HepG2 (cell line): ENCODE data around the gene TMEM221. TPM values are rescaled to one million over a fixed set of nuclear protein-coding genes. Genes with fewer than 3 reads are reported as not detected.
A peak's percentile ranks its signal among the peaks of the same experiment; 100 is the strongest.

Source experiments
- EP300 ChIP-seq, 3 experiments: sonication (generic) in 1 of 3; formaldehyde crosslinking in 1 of 3; IDR thresholded peaks; 2 replicates each; pipeline versions ENCODE4 v1.5.1 to v1.6.1; 2011 to 2020; ENCODE audit warnings: low read depth in 2 of 3, low read length in 2 of 3, borderline replicate concordance in 1 of 3, improper control_type of control experiment in 1 of 3, mild to moderate bottlenecking in 1 of 3, missing genetic modification reagents in 1 of 3, moderate library complexity in 1 of 3
- MAFG ChIP-seq: sonication (generic); formaldehyde crosslinking; IDR thresholded peaks from 2 replicates; pipeline ENCODE4 v1.5.1; 2020; ENCODE audit warnings: mild to moderate bottlenecking, missing genetic modification reagents
- NR3C1 ChIP-seq: sonication (generic); formaldehyde crosslinking; IDR thresholded peaks from 2 replicates; pipeline ENCODE4 v1.4.0; 2020; ENCODE audit warnings: missing genetic modification reagents
- RFX1 ChIP-seq: fragments of 450-650 bp; IDR thresholded peaks from 2 replicates; pipeline ENCODE4 v1.6.1; 2017
- SMARCC2 ChIP-seq: fragments of 450-650 bp; IDR thresholded peaks from 2 replicates; pipeline ENCODE4 v1.6.1; 2017; ENCODE audit warnings: antibody characterized with exemption, mild to moderate bottlenecking
- THYN1 ChIP-seq: sonication (generic); formaldehyde crosslinking; IDR thresholded peaks from 2 replicates; pipeline ENCODE4 v1.8.1; 2023; ENCODE audit warnings: low read depth, mild to moderate bottlenecking, moderate library complexity, missing genetic modification reagents, borderline replicate concordance
- TMF1 ChIP-seq: sonication (generic); formaldehyde crosslinking; IDR thresholded peaks from 2 replicates; pipeline ENCODE4 v1.8.1; 2022; ENCODE audit warnings: low read depth, missing genetic modification reagents
- TOE1 ChIP-seq: sonication (generic); formaldehyde crosslinking; IDR thresholded peaks from 2 replicates; pipeline ENCODE4 v1.4.0; 2020; ENCODE audit warnings: mild to moderate bottlenecking, missing genetic modification reagents
- U2AF1 ChIP-seq: fragments of 200-400 bp; formaldehyde crosslinking; optimal IDR thresholded peaks from 2 replicates; pipeline ENCODE3; 2017; ENCODE audit warnings: mild to moderate bottlenecking, low read depth, low read length
- ZNF263 ChIP-seq: sonication (generic); formaldehyde crosslinking; IDR thresholded peaks from 2 replicates; pipeline ENCODE4 v1.4.0; 2020; ENCODE audit warnings: missing genetic modification reagents
- ZNF431 ChIP-seq: sonication (generic); formaldehyde crosslinking; IDR thresholded peaks from 2 replicates; pipeline ENCODE4 v1.9.0; 2022; ENCODE audit warnings: missing genetic modification reagents, low read depth, mild to moderate bottlenecking, borderline replicate concordance
- ZNF567 ChIP-seq: sonication (generic); formaldehyde crosslinking; IDR thresholded peaks from 2 replicates; pipeline ENCODE4 v1.8.1; 2023; ENCODE audit warnings: mild to moderate bottlenecking, missing genetic modification reagents, borderline replicate concordance
- ZNF614 ChIP-seq: IDR thresholded peaks from 2 replicates; pipeline ENCODE4 v1.6.1; 2018; ENCODE audit warnings: missing biosample characterization, missing genetic modification reagents, inconsistent platforms, borderline replicate concordance
- ZSCAN25 ChIP-seq: sonication (generic); formaldehyde crosslinking; IDR thresholded peaks from 2 replicates; pipeline ENCODE4 v1.8.0; 2022; ENCODE audit warnings: mild to moderate bottlenecking, missing genetic modification reagents
- polyA plus RNA-seq, 8 experiments: library from polyadenylated mRNA; depleted of rRNA in 3 of 8; stranded (reverse) in 7 of 8; unstranded in 1 of 8; fragments of >200 nt; fragmentation: Illumina TruSeq in 4 of 8; extraction: Trizol in 4 of 8; gene quantifications; 2 replicates each; pipeline versions ENCODE4 v1.2.1 to v1.2.3, GENCODE V29; 2011 to 2016; ENCODE audit warnings: low read depth in 4 of 8, missing spikeins in 1 of 8, mixed read lengths in 1 of 8; ENCODE audit not compliant: insufficient read depth in 1 of 8
- total RNA-seq, 5 experiments: library from RNA; depleted of rRNA; stranded (reverse); fragments of >200 nt; fragmentation: Illumina TruSeq; extraction: Trizol; gene quantifications; 2 replicates each; pipeline ENCODE4 v1.2.3, GENCODE V29; 2016; ENCODE audit warnings: low read depth in 1 of 5
- TF ChIP-seq, protein P1 (sequence below): sonication (generic); formaldehyde crosslinking; IDR thresholded peaks from 2 replicates; pipeline ENCODE4 v1.4.0; 2020; ENCODE audit warnings: missing genetic modification reagents
- TF ChIP-seq, protein P2 (sequence below): sonication (generic); formaldehyde crosslinking; IDR thresholded peaks from 2 replicates; pipeline ENCODE4 v1.4.0; 2020; ENCODE audit warnings: missing genetic modification reagents
- TF ChIP-seq, protein P3 (sequence below): sonication (generic); formaldehyde crosslinking; IDR thresholded peaks from 2 replicates; pipeline ENCODE4 v1.5.0; 2020; ENCODE audit warnings: missing genetic modification reagents
- TF ChIP-seq, protein P4 (sequence below): sonication (generic); formaldehyde crosslinking; IDR thresholded peaks from 2 replicates; pipeline ENCODE4 v1.4.0; 2020; ENCODE audit warnings: missing genetic modification reagents
- TF ChIP-seq, protein P5 (sequence below): sonication (generic); IDR thresholded peaks from 2 replicates; pipeline ENCODE4 v1.6.1; 2016; ENCODE audit warnings: low read depth, borderline replicate concordance

TMEM221 gene
- total and polyA plus RNA-seq, 2 of the 13 experiments (the other 11 are each of a cell fraction or from before 2014, with no cell fraction given), result 0.33 to 0.77 TPM

DNA sequence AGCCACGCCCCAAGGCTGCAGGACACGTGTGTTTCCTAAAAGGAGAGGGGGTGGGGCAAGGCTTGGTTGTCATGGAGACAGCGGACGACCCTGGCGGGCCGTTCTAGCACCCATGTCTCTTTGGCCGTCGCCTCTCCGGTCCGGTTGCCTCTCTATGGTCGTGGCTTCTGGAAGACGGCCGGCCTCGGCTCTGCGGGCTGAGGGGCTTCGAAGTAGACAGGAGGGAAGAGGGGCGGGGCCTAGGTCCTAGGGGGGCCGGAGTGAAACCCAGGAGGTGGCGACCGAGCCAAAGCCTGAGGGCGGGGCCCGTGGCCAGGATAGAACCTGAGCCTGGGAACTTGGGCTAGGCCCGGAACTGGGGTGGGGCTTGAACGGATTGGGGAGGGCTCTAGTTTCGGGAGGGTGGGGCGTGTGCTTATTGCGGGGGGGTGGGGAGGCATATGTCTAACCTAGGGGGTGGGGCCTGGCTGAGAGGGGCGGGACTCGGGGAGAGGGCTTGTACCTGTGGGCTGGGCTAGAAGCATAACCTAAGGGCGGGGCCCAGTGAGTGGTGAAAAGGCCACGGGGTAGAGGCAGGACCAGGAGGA, 21.1 kb upstream of the TMEM221 start (continued):
- TF ChIP-seq, protein P1, sequence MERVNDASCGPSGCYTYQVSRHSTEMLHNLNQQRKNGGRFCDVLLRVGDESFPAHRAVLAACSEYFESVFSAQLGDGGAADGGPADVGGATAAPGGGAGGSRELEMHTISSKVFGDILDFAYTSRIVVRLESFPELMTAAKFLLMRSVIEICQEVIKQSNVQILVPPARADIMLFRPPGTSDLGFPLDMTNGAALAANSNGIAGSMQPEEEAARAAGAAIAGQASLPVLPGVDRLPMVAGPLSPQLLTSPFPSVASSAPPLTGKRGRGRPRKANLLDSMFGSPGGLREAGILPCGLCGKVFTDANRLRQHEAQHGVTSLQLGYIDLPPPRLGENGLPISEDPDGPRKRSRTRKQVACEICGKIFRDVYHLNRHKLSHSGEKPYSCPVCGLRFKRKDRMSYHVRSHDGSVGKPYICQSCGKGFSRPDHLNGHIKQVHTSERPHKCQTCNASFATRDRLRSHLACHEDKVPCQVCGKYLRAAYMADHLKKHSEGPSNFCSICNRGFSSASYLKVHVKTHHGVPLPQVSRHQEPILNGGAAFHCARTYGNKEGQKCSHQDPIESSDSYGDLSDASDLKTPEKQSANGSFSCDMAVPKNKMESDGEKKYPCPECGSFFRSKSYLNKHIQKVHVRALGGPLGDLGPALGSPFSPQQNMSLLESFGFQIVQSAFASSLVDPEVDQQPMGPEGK (CRISPR knock-in tag), result peak; percentile 77; the same call in 1 of the 2 replicates
- TF ChIP-seq THYN1 (CRISPR knock-in tag), result no peak
- no peak for TF ChIP-seq TOE1 (CRISPR knock-in tag)
- TF ChIP-seq ZNF567, result no peak
- no peak for TF ChIP-seq SMARCC2
- no peak for TF ChIP-seq ZNF263 (CRISPR knock-in tag)
- no peak for TF ChIP-seq MAFG (CRISPR knock-in tag)
- TF ChIP-seq RFX1, result peak; percentile 80
- TF ChIP-seq ZNF431 (CRISPR knock-in tag), result no peak
- TF ChIP-seq NR3C1 (CRISPR knock-in tag), result no peak
- TF ChIP-seq, protein P2, sequence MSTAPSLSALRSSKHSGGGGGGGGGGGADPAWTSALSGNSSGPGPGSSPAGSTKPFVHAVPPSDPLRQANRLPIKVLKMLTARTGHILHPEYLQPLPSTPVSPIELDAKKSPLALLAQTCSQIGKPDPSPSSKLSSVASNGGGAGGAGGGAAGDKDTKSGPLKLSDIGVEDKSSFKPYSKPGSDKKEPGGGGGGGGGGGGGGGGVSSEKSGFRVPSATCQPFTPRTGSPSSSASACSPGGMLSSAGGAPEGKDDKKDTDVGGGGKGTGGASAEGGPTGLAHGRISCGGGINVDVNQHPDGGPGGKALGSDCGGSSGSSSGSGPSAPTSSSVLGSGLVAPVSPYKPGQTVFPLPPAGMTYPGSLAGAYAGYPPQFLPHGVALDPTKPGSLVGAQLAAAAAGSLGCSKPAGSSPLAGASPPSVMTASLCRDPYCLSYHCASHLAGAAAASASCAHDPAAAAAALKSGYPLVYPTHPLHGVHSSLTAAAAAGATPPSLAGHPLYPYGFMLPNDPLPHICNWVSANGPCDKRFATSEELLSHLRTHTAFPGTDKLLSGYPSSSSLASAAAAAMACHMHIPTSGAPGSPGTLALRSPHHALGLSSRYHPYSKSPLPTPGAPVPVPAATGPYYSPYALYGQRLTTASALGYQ (CRISPR knock-in tag), result no peak
- TF ChIP-seq ZSCAN25 (CRISPR knock-in tag), result no peak
- no peak for TF ChIP-seq TMF1 (CRISPR knock-in tag)
- TF ChIP-seq, protein P3, sequence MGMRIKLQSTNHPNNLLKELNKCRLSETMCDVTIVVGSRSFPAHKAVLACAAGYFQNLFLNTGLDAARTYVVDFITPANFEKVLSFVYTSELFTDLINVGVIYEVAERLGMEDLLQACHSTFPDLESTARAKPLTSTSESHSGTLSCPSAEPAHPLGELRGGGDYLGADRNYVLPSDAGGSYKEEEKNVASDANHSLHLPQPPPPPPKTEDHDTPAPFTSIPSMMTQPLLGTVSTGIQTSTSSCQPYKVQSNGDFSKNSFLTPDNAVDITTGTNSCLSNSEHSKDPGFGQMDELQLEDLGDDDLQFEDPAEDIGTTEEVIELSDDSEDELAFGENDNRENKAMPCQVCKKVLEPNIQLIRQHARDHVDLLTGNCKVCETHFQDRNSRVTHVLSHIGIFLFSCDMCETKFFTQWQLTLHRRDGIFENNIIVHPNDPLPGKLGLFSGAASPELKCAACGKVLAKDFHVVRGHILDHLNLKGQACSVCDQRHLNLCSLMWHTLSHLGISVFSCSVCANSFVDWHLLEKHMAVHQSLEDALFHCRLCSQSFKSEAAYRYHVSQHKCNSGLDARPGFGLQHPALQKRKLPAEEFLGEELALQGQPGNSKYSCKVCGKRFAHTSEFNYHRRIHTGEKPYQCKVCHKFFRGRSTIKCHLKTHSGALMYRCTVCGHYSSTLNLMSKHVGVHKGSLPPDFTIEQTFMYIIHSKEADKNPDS, result no peak
- TF ChIP-seq, protein P4, sequence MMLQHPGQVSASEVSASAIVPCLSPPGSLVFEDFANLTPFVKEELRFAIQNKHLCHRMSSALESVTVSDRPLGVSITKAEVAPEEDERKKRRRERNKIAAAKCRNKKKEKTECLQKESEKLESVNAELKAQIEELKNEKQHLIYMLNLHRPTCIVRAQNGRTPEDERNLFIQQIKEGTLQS, result no peak
- TF ChIP-seq, protein P5, sequence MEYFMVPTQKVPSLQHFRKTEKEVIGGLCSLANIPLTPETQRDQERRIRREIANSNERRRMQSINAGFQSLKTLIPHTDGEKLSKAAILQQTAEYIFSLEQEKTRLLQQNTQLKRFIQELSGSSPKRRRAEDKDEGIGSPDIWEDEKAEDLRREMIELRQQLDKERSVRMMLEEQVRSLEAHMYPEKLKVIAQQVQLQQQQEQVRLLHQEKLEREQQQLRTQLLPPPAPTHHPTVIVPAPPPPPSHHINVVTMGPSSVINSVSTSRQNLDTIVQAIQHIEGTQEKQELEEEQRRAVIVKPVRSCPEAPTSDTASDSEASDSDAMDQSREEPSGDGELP, result no peak
- no peak for TF ChIP-seq ZNF614 (CRISPR knock-in tag)
- TF ChIP-seq EP300 (IDR thresholded peaks at IDR 0.05; ENCODE audit: low read depth in 2 of 2, low read length in 2 of 2), result no peak
- TF ChIP-seq EP300 (CRISPR knock-in tag; IDR thresholded peaks at IDR 0.05; ENCODE audit: borderline replicate concordance), result no peak
- no peak for TF ChIP-seq U2AF1
